ENCODE results near the gene NPAS2. TPM values are rescaled to one million over a fixed set of nuclear protein-coding genes. Genes with fewer than 3 reads are reported as not detected.

Gene NPAS2
- total RNA-seq, 6 donors from 2014 or later: 13.8 to 52.5 (median 23.0) TPM

DNA sequence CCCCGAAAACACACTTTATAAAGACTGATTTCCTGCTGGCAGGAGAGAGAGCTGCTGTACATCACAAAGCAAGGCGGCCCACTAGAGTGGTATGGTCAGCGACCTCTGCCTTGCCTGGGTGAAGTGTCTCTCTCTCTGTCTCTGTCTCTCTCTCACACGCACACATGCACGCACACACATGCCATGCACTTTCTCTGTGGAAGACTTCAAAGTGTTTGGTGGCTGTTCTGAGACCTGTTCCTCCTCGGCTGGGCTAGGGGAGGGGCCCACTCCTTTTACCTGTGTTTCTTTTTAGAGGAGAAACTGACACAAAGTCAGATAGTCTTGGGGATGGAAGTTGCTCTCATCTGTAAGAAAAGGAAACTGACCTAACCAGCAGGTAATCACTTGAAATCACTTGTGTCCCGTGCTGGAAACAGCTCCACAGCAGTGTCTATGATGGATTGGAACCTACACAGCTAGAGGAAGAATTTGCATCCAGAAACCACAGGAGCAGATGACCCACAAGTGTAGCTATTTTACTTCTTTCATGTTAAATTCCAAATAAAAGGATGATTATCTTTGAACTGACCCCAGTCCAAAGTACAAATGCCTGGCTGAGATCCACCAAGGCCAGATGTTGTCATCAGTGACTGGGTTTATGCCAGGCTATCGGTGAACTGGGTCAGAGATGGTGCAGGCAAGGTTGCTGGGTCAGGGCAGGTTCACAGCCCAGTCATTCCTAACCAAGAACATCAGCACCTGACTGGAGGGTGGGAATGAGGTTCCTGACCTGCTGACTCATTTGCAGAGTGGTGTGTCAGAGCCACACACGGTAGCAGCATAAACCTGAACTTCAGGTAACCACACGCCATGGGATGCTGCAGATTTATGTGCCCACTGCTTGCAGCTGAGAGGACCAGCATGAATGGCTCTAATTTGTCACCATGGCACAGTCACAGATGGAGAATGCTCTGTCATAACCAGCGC is 63.0 kb downstream of the NPAS2 start:
- H3K27ac ChIP-seq: no peak overlapping the region
- peak; percentile 20 to 34 for ATAC-seq (ENCODE audit: low FRiP score in 2 of 2)
- no peaks in the 10 kb centered on the region for H3K27me3 ChIP-seq
- DNase-seq: peak in 1 of 2 donors; percentile 44
- H3K4me3 ChIP-seq: no peak overlapping the region
- 71 to 78% methylated on average over 11 of the region's 11 CpGs for WGBS, 2 donors
- H3K9me3 ChIP-seq: no peaks in the 10 kb centered on the region
- no peak for TF ChIP-seq POLR2A (IDR thresholded peaks at IDR 0.05)
- TF ChIP-seq POLR2AphosphoS5 (IDR thresholded peaks at IDR 0.05): no peak
- no peak for TF ChIP-seq EP300 (IDR thresholded peaks at IDR 0.05)
- TF ChIP-seq, protein P1, sequence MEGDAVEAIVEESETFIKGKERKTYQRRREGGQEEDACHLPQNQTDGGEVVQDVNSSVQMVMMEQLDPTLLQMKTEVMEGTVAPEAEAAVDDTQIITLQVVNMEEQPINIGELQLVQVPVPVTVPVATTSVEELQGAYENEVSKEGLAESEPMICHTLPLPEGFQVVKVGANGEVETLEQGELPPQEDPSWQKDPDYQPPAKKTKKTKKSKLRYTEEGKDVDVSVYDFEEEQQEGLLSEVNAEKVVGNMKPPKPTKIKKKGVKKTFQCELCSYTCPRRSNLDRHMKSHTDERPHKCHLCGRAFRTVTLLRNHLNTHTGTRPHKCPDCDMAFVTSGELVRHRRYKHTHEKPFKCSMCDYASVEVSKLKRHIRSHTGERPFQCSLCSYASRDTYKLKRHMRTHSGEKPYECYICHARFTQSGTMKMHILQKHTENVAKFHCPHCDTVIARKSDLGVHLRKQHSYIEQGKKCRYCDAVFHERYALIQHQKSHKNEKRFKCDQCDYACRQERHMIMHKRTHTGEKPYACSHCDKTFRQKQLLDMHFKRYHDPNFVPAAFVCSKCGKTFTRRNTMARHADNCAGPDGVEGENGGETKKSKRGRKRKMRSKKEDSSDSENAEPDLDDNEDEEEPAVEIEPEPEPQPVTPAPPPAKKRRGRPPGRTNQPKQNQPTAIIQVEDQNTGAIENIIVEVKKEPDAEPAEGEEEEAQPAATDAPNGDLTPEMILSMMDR (IDR thresholded peaks at IDR 0.05): no peak
- H3K4me1 ChIP-seq: peaks cover 17 to 28% (median 22%) of the 10 kb centered on the region in 4 donors
- H3K36me3 ChIP-seq: no peaks in the 10 kb centered on the region

DNA sequence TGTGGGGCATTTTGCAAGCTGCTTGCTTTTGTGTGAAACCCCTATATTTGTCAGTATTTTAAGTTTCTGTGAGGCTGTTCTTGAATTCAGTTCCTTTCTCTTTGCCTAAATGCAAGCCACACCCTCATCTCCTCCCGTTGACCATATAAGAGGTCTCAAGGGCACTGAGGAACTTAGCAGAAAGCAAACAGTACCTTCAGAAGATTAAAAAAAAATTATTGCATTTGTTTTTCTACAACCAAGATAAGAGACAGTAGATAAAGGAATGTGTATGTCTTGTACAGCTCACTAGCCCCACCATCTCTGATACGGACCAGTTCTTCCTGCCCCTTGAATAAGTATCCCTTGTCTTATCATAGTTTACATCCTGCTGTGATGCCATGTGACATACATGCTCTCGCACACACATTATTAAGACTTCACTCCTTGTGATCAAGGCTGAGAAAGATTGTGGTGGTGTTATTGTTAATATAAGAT is 64.2 kb downstream of the NPAS2 start:
- H3K4me3 ChIP-seq: no peak overlapping the region
- TF ChIP-seq, protein P1 (IDR thresholded peaks at IDR 0.05): no peak
- no peak for TF ChIP-seq POLR2AphosphoS5 (IDR thresholded peaks at IDR 0.05)
- no peak for TF ChIP-seq EP300 (IDR thresholded peaks at IDR 0.05)
- TF ChIP-seq POLR2A (IDR thresholded peaks at IDR 0.05): no peak
- H3K27ac ChIP-seq: no peak overlapping the region
- DNase-seq (no peak), ATAC-seq (ENCODE audit: low FRiP score in 2 of 2) (no peak)
- WGBS, 2 donors: 27 to 33% methylated on average over 3 of the region's 3 CpGs
- H3K9me3 ChIP-seq: no peaks in the 10 kb centered on the region
- H3K27me3 ChIP-seq: no peaks in the 10 kb centered on the region
- no peaks in the 10 kb centered on the region for H3K36me3 ChIP-seq
- H3K4me1 ChIP-seq: peaks cover 17 to 26% (median 23%) of the 10 kb centered on the region in 4 donors

DNA sequence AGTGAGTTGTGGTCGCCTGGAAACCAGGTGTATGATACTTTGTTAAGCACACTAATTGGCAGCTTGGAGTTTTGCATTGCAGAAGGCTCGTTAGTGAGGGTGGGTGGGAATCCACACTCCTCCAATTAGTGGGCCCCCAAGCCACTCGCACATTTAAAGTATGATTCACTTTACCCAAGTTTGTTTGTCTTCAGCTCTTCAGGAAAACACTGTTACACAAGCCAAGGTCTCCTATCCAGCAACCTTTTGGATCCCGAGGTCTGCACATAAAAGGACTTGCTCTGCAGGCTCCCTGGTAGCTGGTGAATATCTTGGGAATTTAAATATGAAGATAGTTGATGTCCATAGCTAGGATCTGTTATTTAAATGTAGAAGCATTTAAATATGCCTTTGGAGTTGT is 66.1 kb downstream of the NPAS2 start:
- 69% methylated on average over 4 of the region's 4 CpGs for WGBS, 2 donors

DNA sequence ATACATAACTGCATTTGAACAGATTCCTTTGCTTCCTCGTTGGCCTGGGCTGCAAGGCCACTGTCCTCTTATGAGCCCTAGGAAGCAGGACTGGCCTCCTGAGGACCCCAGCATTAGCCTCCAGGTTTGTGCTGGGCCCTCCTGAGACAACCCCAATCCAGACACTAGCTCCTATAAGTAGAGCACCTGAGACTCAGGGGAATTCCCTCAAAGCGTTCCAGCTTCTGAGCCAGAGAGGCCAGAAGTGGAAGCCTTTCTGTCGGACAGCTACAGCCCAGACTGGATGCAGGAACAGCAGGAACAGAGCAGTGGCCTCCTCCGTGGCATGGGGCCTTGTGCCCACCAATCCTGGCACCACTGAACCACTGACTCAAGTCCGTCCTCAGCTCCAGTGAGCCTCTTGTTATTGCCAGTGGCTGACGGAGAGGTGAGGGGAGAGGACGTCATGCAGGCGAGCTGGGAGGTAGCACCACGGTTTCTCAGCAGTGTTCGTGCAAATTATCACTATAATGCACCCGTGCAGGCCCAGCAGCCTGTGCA is 67.2 kb downstream of the NPAS2 start:
- Histone ChIP-seq H3K9me3 (no peaks in the 10 kb centered on the region), H3K27ac (no peak overlapping the region), H3K36me3 (no peaks in the 10 kb centered on the region), H3K4me3 (no peak overlapping the region), H3K27me3 (no peaks in the 10 kb centered on the region), H3K4me1 (peaks cover 17 to 23% (median 21%) of the 10 kb centered on the region in 4 donors)
- 84 to 88% methylated on average over 9 to 11 of the region's 11 CpGs for WGBS, 2 donors
- TF ChIP-seq EP300 (IDR thresholded peaks at IDR 0.05) (no peak), POLR2A (IDR thresholded peaks at IDR 0.05) (no peak), POLR2AphosphoS5 (IDR thresholded peaks at IDR 0.05) (no peak)
- TF ChIP-seq, protein P1 (IDR thresholded peaks at IDR 0.05): no peak
- ATAC-seq (ENCODE audit: low FRiP score in 2 of 2): no peak
- DNase-seq: peak in 1 of 2 donors; percentile 40

More for the DNA sequence above, 66.1 kb downstream of the NPAS2 start:
- ATAC-seq (ENCODE audit: low FRiP score in 2 of 2): no peak
- Histone ChIP-seq H3K27me3 (no peaks in the 10 kb centered on the region), H3K4me1 (peaks cover 17 to 26% (median 23%) of the 10 kb centered on the region in 4 donors), H3K4me3 (no peak overlapping the region), H3K27ac (no peak overlapping the region), H3K9me3 (no peaks in the 10 kb centered on the region), H3K36me3 (no peaks in the 10 kb centered on the region)
- TF ChIP-seq POLR2A (IDR thresholded peaks at IDR 0.05) (no peak), EP300 (IDR thresholded peaks at IDR 0.05) (no peak), POLR2AphosphoS5 (IDR thresholded peaks at IDR 0.05) (no peak)
- TF ChIP-seq, protein P1 (IDR thresholded peaks at IDR 0.05): no peak
- no peak for DNase-seq

Measured in upper lobe of left lung (tissue), 6 donors.